Fibroblast of lung (primary cell): ENCODE measurements around the gene OR52B2. TPM values are rescaled to one million over a fixed set of nuclear protein-coding genes. Genes with fewer than 3 reads are reported as not detected.

Source experiments
- DNase-seq, 2 donors: peaks; one replicate each; pipeline versions ENCODE4 v3.0.0 to v3.0.0-alpha.2; 2010; ENCODE audit warnings: low read depth in 2 of 2
- H2AFZ ChIP-seq: 2 replicates; pipeline ENCODE4 v1.5.1; 2012; ENCODE audit warnings: low read length, control low read depth, inconsistent platforms
- H3K27ac ChIP-seq: 2 replicates; pipeline ENCODE4 v1.5.1; 2011; ENCODE audit warnings: low read length, control low read depth; ENCODE audit not compliant: insufficient read depth
- H3K27me3 ChIP-seq: 2 replicates; pipeline ENCODE4 v1.5.1; 2011; ENCODE audit warnings: mild to moderate bottlenecking, low read length; ENCODE audit not compliant: control insufficient read depth, insufficient read depth
- H3K36me3 ChIP-seq: 2 replicates; pipeline ENCODE4 v1.5.1; 2011; ENCODE audit warnings: low read length; ENCODE audit not compliant: control insufficient read depth, insufficient read depth
- H3K4me1 ChIP-seq: 2 replicates; pipeline ENCODE4 v1.5.1; 2011; ENCODE audit warnings: low read length; ENCODE audit not compliant: control insufficient read depth, insufficient read depth; ENCODE audit errors: extremely low read depth
- H3K4me2 ChIP-seq: 2 replicates; pipeline ENCODE4 v1.5.1; 2011; ENCODE audit warnings: low read length, control low read depth; ENCODE audit not compliant: insufficient read depth; ENCODE audit errors: extremely low read depth
- H3K4me3 ChIP-seq, 4 experiments: fragments of 200-600 bp in 1 of 4; sonication (generic) in 1 of 4; replicated peaks in 1 of 4; 2 replicates each; pipeline ENCODE4 v1.5.1; 2011 to 2016; ENCODE audit warnings: low read length in 4 of 4, low read depth in 3 of 4, mild to moderate bottlenecking in 3 of 4, control low read depth in 2 of 4, inconsistent platforms in 1 of 4, mixed read lengths in 1 of 4; ENCODE audit not compliant: insufficient read depth in 1 of 4; ENCODE audit errors: control extremely low read depth in 1 of 4
- H3K79me2 ChIP-seq: 2 replicates; pipeline ENCODE4 v1.5.1; 2012; ENCODE audit warnings: mild to moderate bottlenecking, low read length, inconsistent platforms; ENCODE audit not compliant: control insufficient read depth, insufficient read depth
- H3K9ac ChIP-seq: 2 replicates; pipeline ENCODE4 v1.5.1; 2011; ENCODE audit warnings: mild to moderate bottlenecking, low read length, control low read depth; ENCODE audit not compliant: insufficient read depth
- H3K9me3 ChIP-seq: 2 replicates; pipeline ENCODE4 v1.5.1; 2012; ENCODE audit warnings: low read depth, low read length; ENCODE audit not compliant: control insufficient read depth, insufficient read depth
- H4K20me1 ChIP-seq: 2 replicates; pipeline ENCODE4 v1.5.1; 2011; ENCODE audit warnings: low read length; ENCODE audit not compliant: control insufficient read depth, insufficient read depth; ENCODE audit errors: extremely low read depth
- CTCF ChIP-seq, 2 donors: IDR thresholded peaks in 1 of 2; conservative IDR thresholded peaks in 1 of 2; 1 replicate in 1 of 2; 2 replicates in 1 of 2; pipeline ENCODE4 v1.5.1; 2011 to 2012; ENCODE audit warnings: low read length in 2 of 2, control low read depth in 1 of 2, inconsistent platforms in 1 of 2, low read depth in 1 of 2, mild to moderate bottlenecking in 1 of 2
- EZH2 ChIP-seq: IDR thresholded peaks from 2 replicates; pipeline ENCODE4 v1.5.1; 2012; ENCODE audit warnings: low read length, control low read depth, mild to moderate bottlenecking; ENCODE audit errors: missing control alignments
- polyA plus RNA-seq, 2 donors: library from polyadenylated mRNA; depleted of rRNA in 1 of 2; stranded (reverse) in 1 of 2; unstranded in 1 of 2; fragments of >200 nt; gene quantifications; 2 replicates each; pipeline ENCODE4 v1.2.1, GENCODE V29; 2011 to 2012; ENCODE audit warnings: missing spikeins in 1 of 2
- total RNA-seq: library from RNA; depleted of rRNA; stranded (reverse); fragments of >200 nt; gene quantifications from 2 replicates; pipeline ENCODE4 v1.2.1, GENCODE V29; 2014

OR52B2 gene
- total and polyA plus RNA-seq, 2 donors (not counting 1 experiment from before 2014, with no cell fraction given) = not detected

DNA sequence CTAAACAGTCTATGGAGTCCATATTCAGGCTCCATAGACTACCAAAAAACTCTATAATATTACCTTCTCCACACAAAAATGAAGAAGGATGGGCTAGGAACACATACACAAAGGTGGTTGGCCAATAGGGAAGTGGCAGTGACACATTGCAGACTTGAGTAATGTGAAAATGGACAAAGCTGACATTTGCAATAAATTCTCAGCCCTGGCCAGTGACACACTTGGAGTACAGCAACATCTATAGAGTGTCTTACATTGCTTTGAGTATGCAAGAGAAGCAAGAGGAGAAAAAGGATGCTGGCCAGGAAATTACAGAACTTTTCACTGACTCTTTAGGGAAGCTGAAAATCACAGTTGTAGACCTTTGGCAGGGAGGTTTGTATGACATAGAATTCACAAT, 21.6 kb upstream of the OR52B2 start:
- no peak for DNase-seq
- no peak overlapping the region for H3K4me3 ChIP-seq
- no peak overlapping the region for H3K9ac ChIP-seq
- no peaks in the 10 kb centered on the region for H3K79me2 ChIP-seq
- no peaks in the 10 kb centered on the region for H4K20me1 ChIP-seq
- H3K36me3 ChIP-seq = no peaks in the 10 kb centered on the region
- no peaks in the 10 kb centered on the region for H3K4me1 ChIP-seq
- no peak overlapping the region for H3K27ac ChIP-seq
- TF ChIP-seq EZH2 (no peak), CTCF (conservative IDR thresholded peaks at IDR 0.05 in 1 of 2, IDR thresholded peaks at IDR 0.05 in 1 of 2; ENCODE audit: low read depth in 1 of 2, low read length in 2 of 2) (no peak)
- no peak overlapping the region for H2AFZ ChIP-seq
- no peaks in the 10 kb centered on the region for H3K9me3 ChIP-seq
- H3K4me2 ChIP-seq = no peak overlapping the region
- no peaks in the 10 kb centered on the region for H3K27me3 ChIP-seq

DNA sequence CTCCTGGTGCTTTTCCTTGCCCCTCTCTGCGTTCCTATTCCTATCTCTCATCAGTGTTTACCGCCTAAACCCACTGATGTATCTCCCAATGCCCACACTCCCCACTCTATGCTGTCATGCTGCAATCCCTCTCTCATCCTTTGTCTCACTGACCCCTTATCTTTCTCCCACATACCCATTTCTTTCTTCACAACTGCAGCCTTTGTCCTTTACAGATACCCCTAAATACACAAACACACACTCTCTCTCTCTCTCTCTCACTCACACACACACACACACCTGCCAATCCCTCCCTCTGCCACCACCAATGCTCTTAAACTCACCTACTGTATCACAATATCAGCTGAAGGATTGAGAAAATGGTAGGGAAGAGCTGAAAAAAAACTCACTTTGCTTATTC, 5.3 kb upstream of the OR52B2 start:
- H3K36me3 ChIP-seq = no peaks in the 10 kb centered on the region
- TF ChIP-seq CTCF (conservative IDR thresholded peaks at IDR 0.05 in 1 of 2, IDR thresholded peaks at IDR 0.05 in 1 of 2; ENCODE audit: low read depth in 1 of 2, low read length in 2 of 2) (no peak), EZH2 (no peak)
- H3K27ac ChIP-seq = no peak overlapping the region
- no peak overlapping the region for H3K4me3 ChIP-seq
- H3K4me2 ChIP-seq = no peak overlapping the region
- no peaks in the 10 kb centered on the region for H3K79me2 ChIP-seq
- no peaks in the 10 kb centered on the region for H3K9me3 ChIP-seq
- no peaks in the 10 kb centered on the region for H3K4me1 ChIP-seq
- no peak overlapping the region for H2AFZ ChIP-seq
- DNase-seq = no peak
- H3K9ac ChIP-seq = no peak overlapping the region
- no peaks in the 10 kb centered on the region for H4K20me1 ChIP-seq
- H3K27me3 ChIP-seq = no peaks in the 10 kb centered on the region

DNA sequence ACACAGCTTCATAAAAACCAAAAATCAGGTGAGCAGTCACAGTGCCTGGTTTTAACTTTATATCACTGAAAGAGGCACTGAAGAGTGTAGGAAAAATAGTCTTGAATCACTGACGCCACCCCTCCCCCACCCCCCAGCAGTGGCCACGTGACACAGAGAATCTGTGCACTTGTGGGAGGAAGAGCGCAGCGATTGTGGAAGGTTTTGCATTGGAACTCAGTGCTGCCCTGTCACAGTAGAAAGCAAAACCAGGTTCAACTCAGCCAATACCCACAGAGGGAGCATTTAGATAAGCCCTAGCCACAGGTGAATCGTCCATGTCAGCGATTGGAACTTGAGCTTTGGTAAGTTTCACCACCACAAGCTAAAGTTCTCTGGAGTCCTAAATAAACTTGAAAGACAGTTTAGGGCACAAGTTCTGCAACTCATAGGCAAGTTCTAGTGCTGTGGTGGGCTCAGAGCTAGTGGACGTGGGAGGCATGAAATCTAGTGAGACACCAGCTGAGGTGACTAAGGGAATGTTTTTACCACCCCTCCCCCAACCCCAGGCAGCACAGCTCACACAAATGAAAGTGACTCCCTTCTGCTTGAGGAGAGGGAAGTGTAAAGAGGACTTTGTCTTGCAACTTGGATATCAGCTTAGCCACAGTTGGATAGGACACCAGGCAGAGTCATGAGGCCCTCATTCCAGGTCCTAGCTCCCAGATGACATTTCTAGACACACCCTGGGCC, 13.3 kb downstream of the OR52B2 start:
- no peak overlapping the region for H3K27ac ChIP-seq
- no peaks in the 10 kb centered on the region for H3K27me3 ChIP-seq
- no peaks in the 10 kb centered on the region for H3K79me2 ChIP-seq
- no peak overlapping the region for H3K9ac ChIP-seq
- H3K4me3 ChIP-seq = no peak overlapping the region
- DNase-seq = no peak
- H3K36me3 ChIP-seq = no peaks in the 10 kb centered on the region
- H3K4me1 ChIP-seq = no peaks in the 10 kb centered on the region
- H2AFZ ChIP-seq = no peak overlapping the region
- H4K20me1 ChIP-seq = no peaks in the 10 kb centered on the region
- H3K4me2 ChIP-seq = no peak overlapping the region
- H3K9me3 ChIP-seq = no peaks in the 10 kb centered on the region
- TF ChIP-seq EZH2 (no peak), CTCF (conservative IDR thresholded peaks at IDR 0.05 in 1 of 2, IDR thresholded peaks at IDR 0.05 in 1 of 2; ENCODE audit: low read depth in 1 of 2, low read length in 2 of 2) (no peak)
